HL-60 (cell line): ENCODE results near the gene DAPK1.

ENCODE experiments used
- DNase-seq, 2 experiments: peaks; one replicate each; pipeline ENCODE4 v3.0.0-alpha.2; 2010 to 2020; ENCODE audit warnings: low read depth in 1 of 2, low spot score in 1 of 2
- H3K27ac ChIP-seq: fragments of 250-450 bp; sonication (Bioruptor Pico); replicated peaks from 2 replicates; pipeline ENCODE4 v1.5.1; 2020; ENCODE audit warnings: mild to moderate bottlenecking, moderate library complexity
- H3K27me3 ChIP-seq: fragments of 250-450 bp; sonication (Bioruptor Pico); 2 replicates; pipeline ENCODE4 v1.5.1; 2021; ENCODE audit warnings: mild to moderate bottlenecking, moderate library complexity; ENCODE audit not compliant: insufficient read depth, poor library complexity, severe bottlenecking
- H3K4me3 ChIP-seq: replicated peaks from 2 replicates; pipeline ENCODE4 v1.5.1; 2011; ENCODE audit warnings: mild to moderate bottlenecking, control low read depth, low read length; ENCODE audit not compliant: insufficient read depth
- GABPA ChIP-seq: IDR thresholded peaks from 2 replicates; pipeline ENCODE4 v1.6.1; 2012; ENCODE audit warnings: low read depth
- POLR2AphosphoS5 ChIP-seq: IDR thresholded peaks from 2 replicates; pipeline ENCODE4 v1.6.1; 2012; ENCODE audit warnings: low read depth
- SPI1 ChIP-seq: IDR thresholded peaks from 2 replicates; pipeline ENCODE4 v1.6.1; 2012; ENCODE audit warnings: low read depth, mild to moderate bottlenecking, borderline replicate concordance
- TF ChIP-seq, protein P1 (sequence below): IDR thresholded peaks from one replicate; pipeline ENCODE4 v1.5.1; 2011; ENCODE audit warnings: low read length, control low read depth, inconsistent platforms; ENCODE audit not compliant: insufficient read depth
- TF ChIP-seq, protein P2 (sequence below): IDR thresholded peaks from 2 replicates; pipeline ENCODE4 v1.6.1; 2012; ENCODE audit warnings: low read depth; ENCODE audit not compliant: insufficient replicate concordance

The DAPK1 gene

GRCh38 chr9:87640385-87640795, 142.7 kb downstream of the DAPK1 start:
- no peaks in the 10 kb centered on the region for H3K27me3 ChIP-seq
- TF ChIP-seq SPI1 (no peak), GABPA (no peak), POLR2AphosphoS5 (no peak)
- TF ChIP-seq, protein P1, sequence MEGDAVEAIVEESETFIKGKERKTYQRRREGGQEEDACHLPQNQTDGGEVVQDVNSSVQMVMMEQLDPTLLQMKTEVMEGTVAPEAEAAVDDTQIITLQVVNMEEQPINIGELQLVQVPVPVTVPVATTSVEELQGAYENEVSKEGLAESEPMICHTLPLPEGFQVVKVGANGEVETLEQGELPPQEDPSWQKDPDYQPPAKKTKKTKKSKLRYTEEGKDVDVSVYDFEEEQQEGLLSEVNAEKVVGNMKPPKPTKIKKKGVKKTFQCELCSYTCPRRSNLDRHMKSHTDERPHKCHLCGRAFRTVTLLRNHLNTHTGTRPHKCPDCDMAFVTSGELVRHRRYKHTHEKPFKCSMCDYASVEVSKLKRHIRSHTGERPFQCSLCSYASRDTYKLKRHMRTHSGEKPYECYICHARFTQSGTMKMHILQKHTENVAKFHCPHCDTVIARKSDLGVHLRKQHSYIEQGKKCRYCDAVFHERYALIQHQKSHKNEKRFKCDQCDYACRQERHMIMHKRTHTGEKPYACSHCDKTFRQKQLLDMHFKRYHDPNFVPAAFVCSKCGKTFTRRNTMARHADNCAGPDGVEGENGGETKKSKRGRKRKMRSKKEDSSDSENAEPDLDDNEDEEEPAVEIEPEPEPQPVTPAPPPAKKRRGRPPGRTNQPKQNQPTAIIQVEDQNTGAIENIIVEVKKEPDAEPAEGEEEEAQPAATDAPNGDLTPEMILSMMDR = no peak
- TF ChIP-seq, protein P2, sequence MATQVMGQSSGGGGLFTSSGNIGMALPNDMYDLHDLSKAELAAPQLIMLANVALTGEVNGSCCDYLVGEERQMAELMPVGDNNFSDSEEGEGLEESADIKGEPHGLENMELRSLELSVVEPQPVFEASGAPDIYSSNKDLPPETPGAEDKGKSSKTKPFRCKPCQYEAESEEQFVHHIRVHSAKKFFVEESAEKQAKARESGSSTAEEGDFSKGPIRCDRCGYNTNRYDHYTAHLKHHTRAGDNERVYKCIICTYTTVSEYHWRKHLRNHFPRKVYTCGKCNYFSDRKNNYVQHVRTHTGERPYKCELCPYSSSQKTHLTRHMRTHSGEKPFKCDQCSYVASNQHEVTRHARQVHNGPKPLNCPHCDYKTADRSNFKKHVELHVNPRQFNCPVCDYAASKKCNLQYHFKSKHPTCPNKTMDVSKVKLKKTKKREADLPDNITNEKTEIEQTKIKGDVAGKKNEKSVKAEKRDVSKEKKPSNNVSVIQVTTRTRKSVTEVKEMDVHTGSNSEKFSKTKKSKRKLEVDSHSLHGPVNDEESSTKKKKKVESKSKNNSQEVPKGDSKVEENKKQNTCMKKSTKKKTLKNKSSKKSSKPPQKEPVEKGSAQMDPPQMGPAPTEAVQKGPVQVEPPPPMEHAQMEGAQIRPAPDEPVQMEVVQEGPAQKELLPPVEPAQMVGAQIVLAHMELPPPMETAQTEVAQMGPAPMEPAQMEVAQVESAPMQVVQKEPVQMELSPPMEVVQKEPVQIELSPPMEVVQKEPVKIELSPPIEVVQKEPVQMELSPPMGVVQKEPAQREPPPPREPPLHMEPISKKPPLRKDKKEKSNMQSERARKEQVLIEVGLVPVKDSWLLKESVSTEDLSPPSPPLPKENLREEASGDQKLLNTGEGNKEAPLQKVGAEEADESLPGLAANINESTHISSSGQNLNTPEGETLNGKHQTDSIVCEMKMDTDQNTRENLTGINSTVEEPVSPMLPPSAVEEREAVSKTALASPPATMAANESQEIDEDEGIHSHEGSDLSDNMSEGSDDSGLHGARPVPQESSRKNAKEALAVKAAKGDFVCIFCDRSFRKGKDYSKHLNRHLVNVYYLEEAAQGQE = no peak
- DNase-seq = no peak

DNA sequence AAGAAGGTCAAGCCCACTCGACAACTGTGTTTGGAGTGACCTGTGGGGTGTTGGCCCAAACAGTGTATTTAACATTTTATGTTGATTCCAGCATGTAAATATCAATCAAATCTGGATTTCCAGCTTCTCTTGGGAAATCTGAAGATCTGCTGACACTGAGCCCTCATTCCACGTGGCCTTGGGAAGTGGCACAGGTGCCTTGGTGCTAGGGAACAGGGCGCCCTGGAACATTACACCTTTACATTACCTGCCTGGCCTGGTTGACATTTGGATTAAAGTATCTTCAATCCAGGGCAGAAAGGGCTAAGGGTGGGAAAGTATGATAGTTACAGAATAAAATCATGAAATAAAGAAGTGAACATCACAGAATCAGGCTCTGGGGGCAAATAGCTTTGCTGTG, 143.4 kb downstream of the DAPK1 start:
- no peak for DNase-seq
- H3K27ac ChIP-seq = no peak overlapping the region
- TF ChIP-seq GABPA (no peak), SPI1 (no peak), POLR2AphosphoS5 (no peak)
- TF ChIP-seq, protein P2 = no peak
- TF ChIP-seq, protein P1 = no peak
- H3K27me3 ChIP-seq = no peaks in the 10 kb centered on the region
- no peak overlapping the region for H3K4me3 ChIP-seq

More at GRCh38 chr9:87640385-87640795, 142.7 kb downstream of the DAPK1 start:
- Histone ChIP-seq H3K4me3 (no peak overlapping the region), H3K27ac (no peak overlapping the region)

DNA sequence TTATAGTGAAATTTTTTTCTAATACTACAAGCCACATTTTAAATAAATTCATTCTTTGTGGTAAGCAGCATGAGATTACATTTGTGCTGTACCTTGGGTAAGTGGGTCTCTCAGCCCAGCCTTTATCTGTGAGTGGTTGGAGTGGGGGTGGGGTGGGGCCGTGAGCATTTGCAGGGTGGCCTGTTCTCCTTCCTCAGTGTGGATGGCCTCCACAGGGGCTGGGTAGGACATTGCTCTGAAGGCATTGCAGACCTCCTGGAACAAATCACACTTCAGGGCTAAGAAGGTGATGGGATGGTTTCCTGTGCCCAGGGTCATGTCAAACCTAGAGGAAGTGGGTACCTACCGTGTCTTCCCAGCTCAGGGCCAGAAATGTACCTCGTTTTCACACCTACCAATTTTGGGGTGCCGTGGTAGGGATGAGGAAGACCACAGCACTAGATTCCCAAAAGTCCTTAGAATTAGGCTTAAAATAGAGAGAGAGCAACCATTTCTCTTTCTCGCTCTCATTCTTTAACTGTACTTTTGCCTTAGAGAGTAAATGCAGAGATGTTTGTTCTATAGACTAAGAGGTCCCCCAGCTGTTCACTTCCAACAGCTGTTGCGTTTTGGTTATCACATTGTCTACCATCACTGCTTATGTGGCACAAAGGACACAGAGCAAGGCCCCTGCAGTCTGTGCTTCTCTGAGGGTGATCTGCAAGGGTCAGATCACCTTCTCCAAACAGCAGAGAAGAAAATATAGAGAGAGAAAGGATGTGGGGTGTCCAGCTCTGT, 144.9 kb downstream of the DAPK1 start:
- no peak overlapping the region for H3K4me3 ChIP-seq
- no peak for DNase-seq
- no peak overlapping the region for H3K27ac ChIP-seq
- no peaks in the 10 kb centered on the region for H3K27me3 ChIP-seq
- TF ChIP-seq, protein P1 = no peak
- TF ChIP-seq SPI1 (no peak), POLR2AphosphoS5 (no peak), GABPA (no peak)
- TF ChIP-seq, protein P2 = no peak
